SKM-1 treated with dmso at 0.1 percent for 144 hours (cell line): ENCODE data around the gene ZNF664.
A peak's percentile ranks its signal among the peaks of the same experiment; 100 is the strongest.

Experiments
- DNase-seq: peaks from one replicate; lab custom pipeline; 2025; ENCODE audit not compliant: unreplicated experiment; lab: John Stamatoyannopoulos, UW

ZNF664 gene

GRCh38 chr12:124030008-124030407 is 57.0 kb downstream of the ZNF664 start:
- DNase-seq: no peak

DNA sequence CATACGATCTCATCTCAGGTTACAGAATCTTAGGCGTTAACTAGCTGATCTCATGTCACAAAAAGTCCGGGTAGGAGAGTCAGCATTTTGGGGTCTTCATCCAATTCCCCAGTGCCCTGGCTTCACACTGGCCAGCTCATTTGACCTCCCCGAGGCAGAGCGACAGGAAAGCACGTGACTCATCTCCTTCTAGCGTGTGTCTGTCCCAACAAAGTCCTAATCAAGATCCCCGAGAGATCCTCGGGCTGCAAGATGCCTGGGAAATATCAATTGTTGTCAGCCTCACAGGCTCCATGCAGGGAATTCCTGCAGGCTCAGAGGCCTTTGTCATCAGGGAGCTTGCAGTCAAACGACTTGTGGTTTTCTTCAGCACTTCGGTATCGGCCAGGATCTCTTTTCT is 57.5 kb downstream of the ZNF664 start:
- no peak for DNase-seq

GRCh38 chr12:124031058-124031457 is 58.0 kb downstream of the ZNF664 start:
- DNase-seq: no peak

DNA sequence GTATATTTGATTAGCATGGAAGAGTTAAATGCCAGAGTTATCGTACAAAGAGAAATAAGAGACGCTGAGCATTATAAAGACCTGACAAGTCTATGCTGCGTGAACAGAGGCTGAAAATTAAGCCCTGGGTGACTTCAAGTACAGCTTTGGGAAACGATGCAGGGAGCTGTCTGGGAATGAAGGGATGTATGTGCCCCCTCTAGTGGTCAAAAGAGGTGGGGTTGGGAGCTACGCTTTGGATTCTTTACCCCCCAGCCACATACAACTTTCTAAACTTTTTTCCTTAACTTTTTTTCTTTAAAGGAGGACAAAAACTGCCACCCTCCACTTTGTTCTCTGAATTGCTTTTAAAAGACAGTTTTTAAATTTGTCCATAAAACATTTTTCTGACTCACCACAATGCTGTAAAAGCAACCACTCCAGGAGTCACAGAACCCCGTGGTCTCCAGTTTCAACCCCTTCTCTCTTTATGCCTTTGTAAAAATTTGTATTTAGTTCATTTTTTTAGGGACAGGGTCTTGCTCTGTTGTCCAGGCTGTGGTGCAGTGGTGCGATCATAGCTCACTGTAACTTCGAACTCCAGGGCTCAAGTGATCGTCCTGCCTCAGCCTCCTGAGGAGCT is 59.4 kb downstream of the ZNF664 start:
- DNase-seq: peak; percentile 5

- DNase-seq: no peak
Observed at GRCh38 chr12:124033859-124034258, 60.8 kb downstream of the ZNF664 start.

GRCh38 chr12:124034297-124034696 is 61.3 kb downstream of the ZNF664 start:
- no peak for DNase-seq

GRCh38 chr12:124035163-124035562 is 62.1 kb downstream of the ZNF664 start:
- DNase-seq: no peak

- DNase-seq: no peak
Observed at GRCh38 chr12:124036171-124036598, 63.2 kb downstream of the ZNF664 start.

GRCh38 chr12:124036657-124037109 is 63.7 kb downstream of the ZNF664 start:
- peak; percentile 14 for DNase-seq

GRCh38 chr12:124037331-124037730 is 64.3 kb downstream of the ZNF664 start:
- no peak for DNase-seq

DNA sequence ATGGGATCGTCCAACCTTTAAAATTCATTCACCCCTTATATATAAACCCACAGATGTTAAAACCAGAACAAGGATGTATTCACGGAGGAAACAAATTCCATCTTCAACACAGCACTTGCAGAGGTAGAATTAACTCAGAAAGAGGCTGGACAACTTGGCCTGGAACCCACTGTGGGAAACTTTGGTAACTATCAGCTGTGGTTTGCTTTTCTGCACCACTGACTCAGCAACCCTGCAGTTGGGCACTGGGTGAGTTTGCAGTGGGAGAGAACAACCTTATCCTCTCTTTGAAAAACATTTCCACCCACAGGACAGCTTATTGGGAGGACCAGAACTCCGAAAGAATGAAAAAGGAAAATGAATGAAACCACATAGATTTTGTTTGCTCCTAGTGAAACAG is 66.3 kb downstream of the ZNF664 start:
- no peak for DNase-seq

DNA sequence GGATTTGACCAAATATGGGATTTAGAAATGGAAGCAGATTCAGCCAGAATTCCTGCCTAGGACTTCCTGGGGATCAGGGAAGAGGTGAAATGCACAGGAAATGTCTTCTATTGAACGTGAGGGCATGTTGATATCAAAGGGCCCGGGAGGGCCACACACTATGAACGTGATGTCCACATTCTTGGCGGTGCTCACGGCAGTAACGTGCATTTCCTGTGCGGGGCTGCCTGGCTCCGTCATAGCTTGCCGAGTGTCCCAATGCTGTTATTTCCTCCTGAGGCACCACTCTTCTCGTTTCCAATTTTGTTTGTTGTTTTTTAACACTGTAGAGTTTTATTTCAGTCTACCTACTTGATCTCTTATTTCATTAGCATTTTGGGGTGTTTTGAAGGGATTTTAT is 67.3 kb downstream of the ZNF664 start:
- no peak for DNase-seq

GRCh38 chr12:124040737-124041136 is 67.7 kb downstream of the ZNF664 start:
- DNase-seq: no peak

- no peak for DNase-seq
Observed at GRCh38 chr12:124041907-124042306, 68.9 kb downstream of the ZNF664 start.

GRCh38 chr12:124044021-124044420 is 71.0 kb downstream of the ZNF664 start:
- no peak for DNase-seq

- no peak for DNase-seq
Observed at GRCh38 chr12:124044809-124045321, 71.8 kb downstream of the ZNF664 start.

DNA sequence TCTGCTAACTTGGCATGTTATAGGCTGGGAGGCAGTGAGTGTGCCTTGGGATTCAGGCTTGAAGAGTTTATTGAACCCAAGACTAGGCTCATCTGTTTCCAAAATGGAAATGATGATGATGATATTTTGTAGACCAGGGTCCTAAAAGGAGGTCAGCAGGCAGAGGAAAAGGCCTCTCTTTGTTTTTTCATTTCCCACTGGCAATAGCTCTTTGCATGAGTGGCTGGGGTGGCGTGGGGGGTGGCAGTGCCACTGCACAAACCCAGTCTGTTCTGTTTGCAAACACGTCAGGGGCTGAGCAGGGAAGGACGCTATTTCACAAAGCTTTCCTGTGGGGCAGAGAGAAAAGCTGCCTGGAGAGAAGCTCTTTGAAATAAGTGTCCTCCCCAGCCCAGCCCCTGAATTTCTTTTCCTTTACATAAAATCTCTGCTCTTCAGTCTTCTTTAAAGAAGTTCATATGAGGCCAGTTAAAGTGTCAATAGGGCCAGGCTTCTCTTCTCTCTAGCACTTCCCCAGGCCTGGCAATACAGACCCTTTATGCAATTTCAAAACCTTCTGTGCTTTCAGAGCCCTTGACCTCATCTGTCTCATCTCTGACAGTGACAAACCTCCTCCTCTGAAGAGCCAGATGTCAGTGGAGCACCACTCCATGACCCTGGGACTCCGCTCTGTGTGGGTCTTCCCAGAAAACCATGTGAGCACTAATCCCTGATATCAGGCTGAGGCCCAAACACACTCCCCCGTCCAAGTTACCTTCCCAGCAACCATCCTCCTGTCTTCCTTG is 72.8 kb downstream of the ZNF664 start:
- DNase-seq: no peak

DNA sequence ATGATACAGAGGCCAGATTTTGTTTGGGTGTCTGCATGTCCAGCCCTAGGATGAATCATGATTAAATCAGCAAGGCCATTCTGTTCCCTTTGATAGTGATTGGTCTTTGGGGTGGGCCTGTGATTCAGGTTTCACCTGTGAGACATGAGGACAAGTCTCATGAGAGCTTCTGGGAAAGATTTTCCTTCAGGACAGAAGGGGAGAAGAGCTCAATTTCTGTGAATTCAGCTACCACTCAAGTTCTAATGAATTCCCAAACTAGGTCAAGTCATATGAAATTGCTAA is 73.4 kb downstream of the ZNF664 start:
- no peak for DNase-seq

DNA sequence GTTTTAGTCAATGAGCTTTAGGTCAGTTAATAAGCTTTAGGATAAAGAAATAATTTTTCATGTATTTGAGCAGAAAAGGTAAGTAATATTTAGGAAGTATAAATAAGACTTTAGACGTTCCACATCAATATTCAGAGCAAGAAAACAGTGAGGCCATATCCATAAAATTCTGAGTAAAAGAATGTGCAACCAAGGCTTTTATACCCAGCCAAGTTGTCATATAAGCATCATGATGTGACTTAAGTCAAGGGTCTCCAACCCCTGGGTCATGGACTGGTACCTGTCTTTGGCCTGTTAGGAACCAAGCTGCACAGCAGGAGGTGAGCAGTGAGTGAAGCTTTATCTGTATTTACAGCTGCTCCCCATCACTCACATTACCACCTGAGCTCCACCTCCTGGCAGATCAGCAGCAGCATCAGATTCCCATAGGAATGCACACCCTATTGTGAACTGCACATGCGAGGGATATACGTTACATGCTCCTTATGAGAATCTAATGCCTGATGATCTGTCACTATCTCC is 74.1 kb downstream of the ZNF664 start:
- DNase-seq: no peak

- no peak for DNase-seq
Observed at GRCh38 chr12:124049451-124050094, 76.6 kb downstream of the ZNF664 start.

GRCh38 chr12:124053851-124054250 is 80.8 kb downstream of the ZNF664 start:
- no peak for DNase-seq

GRCh38 chr12:124055066-124055465 is 82.1 kb downstream of the ZNF664 start:
- no peak for DNase-seq
